EL (cell line): ENCODE data around the gene CEP97.
A peak's percentile ranks its signal among the peaks of the same experiment; 100 is the strongest.

Source experiments
- DNase-seq: peaks from one replicate; pipeline ENCODE4 v3.0.0-alpha.2; 2016

Gene CEP97

DNA sequence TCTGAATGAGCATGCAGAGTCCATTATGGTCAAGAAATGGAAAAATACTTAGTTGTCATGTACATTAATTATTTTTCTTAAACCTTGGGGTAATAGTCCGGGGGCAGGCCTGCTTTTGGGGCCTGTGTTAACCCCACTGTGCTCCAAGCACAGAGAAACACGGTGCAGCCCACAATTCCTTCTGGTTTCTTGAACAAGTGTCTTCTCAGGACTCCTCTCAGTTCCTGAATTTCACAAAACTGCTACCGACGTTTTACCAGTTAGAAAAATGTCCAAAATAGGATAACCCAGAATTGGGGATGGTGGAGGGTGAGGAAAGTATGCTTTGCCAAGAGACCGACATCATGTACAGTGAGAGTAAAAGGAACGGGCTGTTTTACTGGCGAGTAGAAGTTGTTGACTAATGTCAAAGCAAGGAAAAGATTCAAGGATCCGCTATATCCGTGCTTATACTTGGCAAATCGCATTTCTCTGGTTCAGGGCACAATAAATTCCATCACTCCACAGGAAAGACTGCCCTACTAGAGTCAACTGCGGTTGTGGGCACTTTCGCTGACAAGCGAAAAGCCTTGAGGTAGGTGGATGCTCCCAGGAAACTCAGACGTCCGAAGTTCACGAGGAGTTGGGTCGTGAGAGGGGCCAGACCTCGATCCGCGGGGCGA lies 54.1 kb downstream of the CEP97 start:
- no peak for DNase-seq

DNA sequence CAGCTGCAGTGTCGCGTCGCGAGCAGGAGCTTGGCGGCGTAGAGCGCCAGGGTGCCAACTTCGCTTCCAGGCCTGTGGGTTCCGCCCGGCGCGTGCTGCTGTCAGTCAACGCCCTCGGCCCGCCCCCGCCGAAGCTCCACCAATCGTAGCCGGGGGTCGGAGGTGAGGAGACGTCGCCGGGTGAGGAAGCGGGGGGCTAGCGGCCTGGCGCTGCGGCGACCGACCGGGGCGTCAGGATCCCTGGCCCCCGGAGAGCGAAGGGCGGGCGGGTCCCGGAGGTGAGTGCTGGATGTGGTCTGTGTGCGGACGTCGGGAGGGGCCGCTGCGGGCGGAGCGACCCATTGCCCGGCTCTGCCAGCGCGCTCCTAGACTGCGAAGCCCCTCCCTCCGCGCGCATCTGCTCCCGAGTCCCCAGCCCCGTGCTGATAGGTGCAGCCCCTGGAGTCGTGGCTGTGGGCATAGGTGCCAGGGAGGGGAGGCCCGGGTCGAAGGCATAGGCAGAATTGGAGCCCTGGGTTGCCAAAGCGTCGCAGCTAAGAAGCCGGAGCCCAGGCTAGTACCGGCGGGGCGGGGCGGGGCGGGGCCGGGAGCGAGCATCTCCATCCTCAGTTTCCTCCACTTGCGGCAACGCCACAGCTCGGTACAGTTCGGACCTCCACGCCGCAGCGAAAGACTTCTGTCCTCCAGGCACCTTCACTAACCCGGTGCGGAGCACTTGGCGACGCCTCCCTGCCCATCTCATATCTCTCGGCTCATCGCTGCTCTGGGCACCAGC lies 54.8 kb downstream of the CEP97 start, which contains the start of gene NXPE3:
NXPE3 (plus strand) TSS at position 165 of the 775 bp plus-strand sequence. CDS start 6,386 bp downstream, outside the sequence.
- peak; percentile 85 for DNase-seq

DNA sequence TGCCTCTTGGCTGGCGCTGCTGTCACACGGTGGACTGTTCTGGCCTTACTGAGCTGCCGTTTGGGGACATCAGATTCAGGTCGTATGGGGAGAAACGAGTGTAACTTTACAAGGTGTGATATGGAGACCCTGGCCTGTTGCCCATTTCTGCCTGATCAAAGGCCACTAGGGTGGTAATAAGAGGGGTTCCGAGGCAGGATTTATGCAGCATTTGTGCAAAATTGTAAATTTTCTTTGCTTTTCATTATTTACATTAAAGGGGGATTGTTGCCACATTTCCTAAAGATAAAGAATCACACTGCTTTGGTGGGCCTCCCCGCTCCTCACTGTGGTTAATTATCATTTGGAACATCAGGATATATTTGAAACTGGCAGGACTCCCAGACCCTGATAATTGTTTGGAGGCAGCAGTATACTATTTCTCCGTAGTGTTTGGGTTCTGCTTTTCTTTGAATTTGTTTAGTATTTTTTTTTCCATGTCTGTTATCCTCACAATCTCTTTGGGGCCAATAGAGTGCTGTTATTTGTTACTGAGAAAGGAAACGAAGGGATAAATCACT lies 55.5 kb downstream of the CEP97 start:
- DNase-seq, result peak; percentile 16

DNA sequence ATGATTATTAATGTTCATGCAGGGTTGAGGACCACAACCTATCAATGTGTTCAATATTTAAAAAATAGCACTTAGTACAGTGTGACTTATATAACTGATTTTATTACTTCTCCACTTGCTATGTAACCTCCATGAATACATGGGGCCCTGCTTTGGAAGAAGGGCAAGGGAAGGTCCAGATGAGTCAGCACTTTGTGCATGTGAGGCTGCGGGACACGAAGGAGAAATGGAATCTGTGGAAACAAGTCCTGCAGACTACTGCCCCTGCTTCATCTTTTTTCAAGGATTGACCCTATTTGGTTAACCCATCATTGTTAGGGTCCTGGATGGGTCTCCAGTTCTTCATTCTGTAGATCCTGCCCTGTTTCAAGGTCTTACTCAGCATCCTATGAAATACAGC lies 56.2 kb downstream of the CEP97 start:
- peak; percentile 86 for DNase-seq

DNA sequence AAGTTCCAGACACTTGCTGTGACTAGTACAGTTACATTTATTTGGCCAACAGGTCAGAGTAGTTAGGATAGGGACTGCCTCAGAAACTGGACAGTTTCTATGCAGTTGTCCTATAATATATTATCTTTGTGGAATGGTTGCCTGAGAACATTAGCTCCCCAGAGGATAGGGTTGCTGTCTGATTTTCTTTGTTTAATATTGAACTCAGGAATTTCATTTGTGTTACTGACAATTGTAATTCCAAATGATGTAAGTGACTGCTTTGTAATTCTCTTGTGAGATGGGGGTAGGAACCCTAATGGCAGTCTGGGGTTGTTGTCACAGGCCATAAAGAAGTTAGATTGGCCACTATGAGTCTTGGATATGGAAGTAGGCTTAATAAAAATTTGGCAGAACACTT lies 56.8 kb downstream of the CEP97 start:
- DNase-seq, result no peak

DNA sequence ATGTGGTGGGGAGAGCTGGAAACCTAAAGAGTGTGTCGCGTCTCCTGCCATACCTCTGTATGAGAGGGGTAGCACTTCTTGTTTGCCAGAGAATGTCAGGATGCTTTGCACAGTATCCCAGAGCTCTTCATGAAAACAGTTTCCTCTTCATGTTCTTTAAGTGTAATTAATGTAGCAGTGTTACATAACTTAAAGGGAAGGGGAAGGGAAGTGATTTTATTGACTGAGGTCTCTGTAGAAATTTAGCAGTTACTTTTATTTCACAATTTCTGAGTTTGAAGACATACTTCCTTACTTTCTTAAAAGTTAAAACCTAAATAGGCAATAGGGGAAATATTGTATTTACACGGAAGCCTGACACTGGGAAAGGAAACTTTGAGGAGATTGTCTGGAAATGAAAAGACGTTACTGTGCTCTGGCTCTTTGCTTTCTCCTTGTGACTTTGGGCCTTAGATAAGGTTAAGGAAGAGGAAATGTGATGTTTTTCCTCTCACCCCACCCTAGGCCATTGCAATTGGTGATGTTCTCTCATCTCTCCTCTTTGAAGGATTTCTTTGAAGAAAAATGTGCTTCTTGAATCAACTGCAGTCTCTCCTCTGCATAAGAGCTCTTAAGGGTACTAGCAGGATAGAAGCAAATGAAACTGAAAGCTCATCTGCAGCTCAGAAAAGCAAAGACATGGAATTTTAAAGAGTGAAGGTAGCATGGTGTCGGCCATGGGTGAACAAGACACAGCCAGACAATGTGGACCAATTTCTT lies 60.6 kb downstream of the CEP97 start:
- no peak for DNase-seq

DNA sequence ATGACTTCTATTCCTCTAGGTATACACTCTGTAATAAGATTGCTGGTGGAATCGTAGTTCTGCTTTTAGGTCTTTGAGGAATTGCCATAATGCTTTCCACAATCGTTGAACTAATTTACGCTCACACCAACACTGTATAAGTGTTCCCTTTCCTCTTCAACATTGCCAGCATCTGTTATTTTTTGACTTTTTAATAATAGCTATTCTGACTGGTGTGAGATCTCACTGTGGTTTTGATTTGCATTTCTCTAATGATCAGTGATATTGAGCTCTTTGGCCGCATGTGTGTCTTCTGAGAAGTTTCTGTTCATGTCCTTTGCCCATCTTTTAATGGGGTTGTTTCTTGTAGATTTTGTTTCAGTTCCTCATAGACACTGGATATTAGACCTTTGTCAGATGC lies 67.4 kb downstream of the CEP97 start:
- no peak for DNase-seq

DNA sequence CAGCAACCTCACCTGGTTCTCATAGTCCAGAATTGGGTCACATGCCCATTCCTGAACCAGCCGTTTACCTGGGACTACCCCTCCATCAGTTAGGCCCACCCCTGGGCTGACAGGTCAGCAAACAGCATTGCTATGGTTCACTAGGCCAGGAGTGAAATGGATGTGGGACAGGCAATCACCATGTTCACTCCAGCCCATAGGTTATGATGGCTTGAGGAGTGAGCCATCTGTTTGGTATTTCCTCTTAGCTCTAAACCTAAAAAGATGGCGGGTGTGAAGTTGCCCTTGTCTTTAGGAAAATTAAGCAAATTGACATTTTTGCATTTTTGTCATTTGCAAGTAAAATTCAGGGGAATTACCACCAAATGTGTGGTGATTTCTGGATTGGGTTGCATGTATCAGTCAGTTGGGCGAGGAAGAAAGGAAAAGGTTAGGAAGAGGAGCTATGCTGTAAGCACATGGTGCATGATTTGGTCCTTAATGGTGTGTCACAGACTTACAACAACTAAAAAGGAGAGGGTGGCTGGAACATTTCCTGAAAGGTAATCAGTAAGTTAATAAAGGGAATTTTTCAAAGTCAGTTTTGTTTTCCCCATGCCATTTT lies 71.8 kb downstream of the CEP97 start:
- peak; percentile 24 for DNase-seq

DNA sequence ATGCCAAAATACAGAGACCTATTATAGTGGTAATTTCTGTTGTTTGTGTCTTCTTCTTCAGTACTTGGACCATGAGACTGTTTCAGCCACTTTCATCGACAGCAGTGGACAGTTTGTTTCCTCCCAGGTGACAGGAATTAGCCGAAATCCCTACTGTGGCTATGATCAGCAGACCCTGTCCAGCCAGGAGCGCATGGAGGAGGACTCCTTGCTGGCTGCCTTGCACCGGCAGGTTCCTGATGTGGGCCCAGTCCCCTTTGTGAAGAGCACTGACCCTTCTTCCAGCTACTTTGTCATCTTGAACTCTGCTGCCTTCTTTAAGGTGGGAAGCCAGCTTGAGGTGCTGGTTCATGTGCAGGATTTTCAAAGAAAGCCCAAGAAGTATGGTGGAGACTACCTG lies 76.8 kb downstream of the CEP97 start:
- DNase-seq, result no peak

DNA sequence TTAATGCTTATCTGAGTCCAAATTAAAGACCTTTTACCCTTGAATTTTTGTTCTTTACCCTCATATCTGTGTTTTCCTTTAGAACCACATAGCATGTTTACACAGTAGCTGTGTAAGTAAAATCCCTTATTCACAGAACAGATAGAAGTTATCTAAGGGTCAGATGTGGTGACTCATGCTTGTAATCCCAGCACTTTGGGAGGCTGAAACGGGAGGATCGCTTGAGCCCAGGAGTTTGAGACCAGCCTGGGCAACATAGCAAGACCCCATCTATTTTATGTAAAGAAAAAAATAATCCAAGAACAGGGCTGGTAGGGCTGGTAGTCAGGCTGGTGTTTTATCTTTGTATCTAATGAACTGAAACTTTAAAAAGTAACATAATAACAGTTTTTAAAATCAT lies 77.8 kb downstream of the CEP97 start:
- no peak for DNase-seq

DNA sequence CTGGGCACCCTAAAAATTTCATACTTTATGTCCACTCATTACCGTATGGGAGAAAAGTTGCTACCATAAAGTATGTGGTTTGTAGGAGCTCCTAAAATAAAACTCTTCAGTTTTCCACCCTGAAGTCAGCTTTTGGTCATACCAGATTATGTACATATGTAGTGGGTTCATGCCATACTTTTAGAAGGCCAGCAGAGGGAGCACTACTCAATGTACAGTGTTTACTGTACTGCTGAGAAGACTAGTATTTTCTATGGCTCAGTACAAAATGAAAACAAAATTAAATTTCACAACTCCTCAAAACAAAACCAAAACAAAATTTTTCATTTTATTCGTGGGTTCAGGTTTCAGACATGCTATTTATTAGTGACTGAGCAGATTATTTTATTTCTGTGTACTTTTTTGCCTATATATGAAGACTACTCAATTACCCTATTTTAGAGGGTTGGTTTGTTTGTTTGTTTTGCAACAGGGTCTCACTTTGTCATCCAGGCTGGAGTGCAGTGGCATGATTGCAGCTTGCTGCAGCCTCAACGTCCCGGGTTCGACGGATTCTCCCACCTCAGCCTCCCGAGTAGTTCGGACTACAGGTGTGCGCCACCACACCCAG lies 78.9 kb downstream of the CEP97 start:
- peak; percentile 67 for DNase-seq

DNA sequence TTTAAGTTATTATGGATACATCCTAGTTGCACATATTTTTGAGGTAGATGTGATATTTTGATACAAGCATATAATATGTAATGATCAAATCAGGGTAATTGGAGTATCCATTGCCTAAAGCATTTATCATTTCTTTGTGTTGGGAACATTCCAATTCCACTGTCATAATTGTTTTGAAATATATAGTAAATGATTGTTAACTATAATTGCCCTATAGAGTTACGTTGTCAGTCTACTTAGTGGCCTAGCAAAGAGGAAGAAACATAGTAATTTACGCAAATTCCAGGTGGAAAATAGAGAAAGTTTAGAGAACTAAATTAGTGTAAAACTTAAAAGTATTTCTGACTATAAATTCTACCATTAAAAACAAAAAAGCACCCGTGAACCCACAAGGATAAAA lies 79.5 kb downstream of the CEP97 start:
- DNase-seq, result no peak

DNA sequence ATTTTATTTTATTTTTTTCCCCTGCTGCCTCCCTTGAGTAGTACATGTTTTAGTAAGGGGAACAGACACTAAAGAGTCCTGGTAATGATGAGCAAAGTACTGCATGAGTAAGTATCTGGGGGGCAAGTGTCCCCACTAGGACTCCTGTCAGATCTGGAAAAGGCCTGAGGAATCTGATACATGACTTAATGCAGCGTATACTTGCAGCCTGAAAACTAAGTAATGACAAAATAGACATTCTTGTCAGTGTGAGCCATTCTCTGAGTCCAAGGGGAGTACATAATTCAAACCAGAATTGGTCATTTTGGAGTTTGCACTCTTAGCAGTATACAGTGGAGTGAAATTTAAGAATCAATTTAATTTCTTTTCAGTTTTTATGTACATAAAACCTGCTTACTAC lies 82.1 kb downstream of the CEP97 start:
- DNase-seq, result no peak

DNA sequence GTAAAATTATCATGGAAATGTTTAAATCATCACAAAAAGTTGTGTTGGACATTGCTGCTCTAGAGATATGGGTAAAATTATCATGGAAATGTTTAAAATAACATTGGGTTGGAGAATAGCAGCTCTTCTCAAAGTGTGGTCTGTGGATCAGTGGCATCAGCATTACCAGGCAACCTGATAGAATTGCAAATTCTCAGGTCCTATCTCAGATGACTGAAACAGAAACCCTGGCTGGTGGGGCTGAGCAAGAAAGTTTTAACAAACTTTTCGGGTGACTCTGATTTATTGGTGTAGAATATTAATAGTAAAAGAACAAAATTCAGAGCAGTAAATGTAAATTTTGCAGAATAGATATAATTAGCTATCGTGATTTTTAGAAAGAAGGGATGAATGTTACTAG lies 83.5 kb downstream of the CEP97 start:
- no peak for DNase-seq

DNA sequence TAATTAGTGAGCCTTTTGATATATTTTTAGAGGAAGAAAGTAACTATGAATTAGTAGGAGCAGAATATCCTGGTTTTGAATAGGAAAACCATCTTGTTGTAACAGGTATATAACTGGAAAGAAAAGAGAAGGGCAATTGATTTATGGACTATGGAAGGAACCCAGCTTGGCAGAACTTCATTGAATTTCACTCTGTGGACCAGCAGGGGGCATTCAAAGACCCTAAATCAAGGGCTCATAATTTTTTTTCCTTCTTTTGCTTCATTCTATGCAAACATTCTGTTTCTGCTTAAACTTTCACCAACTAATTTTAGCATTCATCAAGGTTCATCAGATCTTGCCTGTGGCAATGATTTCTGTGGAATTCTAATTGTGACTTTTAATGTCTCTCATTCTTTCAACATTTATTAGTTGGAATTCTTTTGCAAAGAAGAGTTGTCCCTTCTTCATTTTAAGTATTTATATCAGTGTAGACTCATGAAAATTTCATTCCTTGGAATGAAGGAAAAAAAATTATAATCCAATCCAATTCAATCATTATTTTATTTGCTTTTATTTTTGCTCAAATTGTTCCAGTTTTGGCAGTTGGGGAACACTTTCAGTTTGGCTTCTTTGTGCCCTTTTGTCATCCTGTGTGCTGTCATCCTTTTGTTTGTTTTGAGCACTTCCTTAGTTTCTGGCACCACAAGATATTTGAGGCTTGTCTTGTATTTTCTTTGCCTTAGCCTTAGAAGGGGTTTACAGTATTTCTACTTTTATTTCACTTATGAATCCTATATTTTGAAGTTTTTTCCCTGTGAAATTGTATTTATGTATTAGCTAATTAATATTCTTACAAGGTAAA lies 85.0 kb downstream of the CEP97 start:
- peak; percentile 50 for DNase-seq

DNA sequence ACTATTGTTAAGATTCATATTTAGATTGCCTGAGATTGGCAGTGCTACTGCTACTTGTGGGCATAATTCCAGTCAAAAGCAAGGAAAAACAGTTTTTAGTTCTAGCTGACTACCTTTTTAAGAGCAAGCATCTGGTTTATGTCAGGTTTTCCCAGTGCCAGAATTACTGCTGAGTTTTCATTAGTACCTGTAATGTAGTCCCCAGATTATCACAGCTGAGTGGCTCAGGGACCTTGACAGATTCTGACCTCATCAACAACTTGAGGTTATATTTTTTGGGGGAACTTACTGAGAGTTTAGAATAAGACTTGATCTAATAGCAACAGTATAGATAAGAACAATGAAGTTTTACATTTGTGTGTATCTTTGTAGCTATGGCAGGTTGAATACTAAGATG lies 85.6 kb downstream of the CEP97 start:
- DNase-seq, result no peak

DNA sequence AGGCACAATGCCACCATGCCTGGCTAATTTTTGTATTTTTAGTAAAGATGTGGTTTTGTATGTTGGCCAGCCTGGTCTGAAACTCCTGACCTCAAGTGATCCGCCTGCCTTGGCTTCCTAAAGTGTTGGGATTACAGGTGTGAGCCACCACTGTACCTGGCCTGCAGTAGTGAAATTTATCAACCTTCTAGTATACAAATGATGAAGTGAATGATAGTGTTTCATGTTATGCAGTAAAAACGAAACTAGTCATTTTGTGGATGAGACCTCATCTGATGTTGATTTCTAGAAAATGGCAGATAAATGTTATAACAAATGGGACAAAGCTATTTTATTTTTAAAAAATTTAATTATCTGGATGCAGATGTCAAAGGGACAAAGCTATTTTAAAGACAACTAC lies 87.5 kb downstream of the CEP97 start:
- DNase-seq, result no peak

DNA sequence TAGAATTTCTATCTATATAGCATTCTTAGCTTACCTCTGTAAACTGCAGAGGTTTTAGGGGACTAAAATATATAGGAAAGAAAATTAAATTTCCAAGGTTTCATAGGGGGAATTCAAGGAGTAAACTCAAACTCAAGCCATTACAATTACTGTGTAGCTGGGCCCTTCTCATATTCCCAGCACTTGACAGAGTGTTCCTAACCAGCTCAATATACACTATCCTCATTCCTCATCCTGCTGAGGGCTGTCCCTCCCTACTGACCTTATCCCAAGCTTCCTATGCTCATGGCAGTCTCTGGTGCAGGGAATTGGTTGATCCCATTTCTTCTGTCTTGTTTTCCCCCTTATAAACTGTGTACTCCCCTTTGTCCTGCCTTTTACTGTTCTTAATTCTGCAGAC lies 88.5 kb downstream of the CEP97 start:
- no peak for DNase-seq

DNA sequence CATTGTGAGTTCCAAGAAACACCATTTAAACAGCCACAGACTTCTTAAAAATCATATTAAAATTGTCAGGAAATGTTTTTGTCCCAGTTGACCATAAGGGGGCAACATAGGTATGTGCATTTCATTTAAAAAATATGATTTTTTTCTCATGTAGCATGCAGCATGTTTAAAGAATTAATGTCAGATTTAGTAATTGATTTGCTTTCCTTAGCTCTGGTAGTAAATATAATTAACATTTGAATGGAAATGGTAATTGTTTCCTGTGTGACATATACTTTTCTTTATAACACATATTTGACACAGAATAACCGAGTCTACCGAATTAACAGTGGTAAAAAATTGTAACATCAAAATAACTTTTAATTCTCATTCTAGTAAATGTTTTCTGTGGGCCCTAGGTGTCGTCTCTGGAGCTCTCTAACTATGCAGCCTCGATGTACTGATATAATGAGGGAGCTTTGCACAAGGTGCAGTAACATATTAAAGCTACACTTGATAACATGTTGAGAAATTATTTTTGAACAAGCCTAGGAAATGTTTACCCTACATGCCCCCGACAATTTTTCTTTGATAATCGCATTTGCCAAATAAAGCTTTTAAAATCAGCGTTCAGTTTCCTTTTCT lies 89.5 kb downstream of the CEP97 start:
- peak; percentile 32 for DNase-seq

DNA sequence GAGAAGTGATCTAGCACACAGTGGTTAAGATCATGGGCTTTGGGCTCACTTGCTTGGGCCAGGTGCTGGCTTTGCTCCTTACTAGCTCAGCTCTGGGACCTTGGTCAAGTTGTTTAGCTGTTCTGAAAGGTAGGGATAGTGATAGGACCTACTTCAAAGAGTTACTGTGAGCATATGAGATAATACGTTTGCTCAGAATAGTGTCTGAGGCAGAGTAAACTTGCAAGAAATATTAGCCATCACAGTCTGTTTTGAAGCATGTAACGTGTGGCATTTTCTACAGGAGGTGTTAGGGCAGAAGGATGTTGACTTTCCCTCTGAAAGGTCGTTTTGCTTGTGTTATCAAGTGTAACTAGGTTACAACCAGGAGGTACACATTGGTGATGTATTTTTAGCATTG lies 90.4 kb downstream of the CEP97 start:
- no peak for DNase-seq
